ENCODE data around the gene EQTN.
"Not testable (repeated sequence)": the region's sequence is repeated elsewhere in the genome, so short reads cannot be mapped to it uniquely, and the experiment has no call there.

Gene EQTN

DNA sequence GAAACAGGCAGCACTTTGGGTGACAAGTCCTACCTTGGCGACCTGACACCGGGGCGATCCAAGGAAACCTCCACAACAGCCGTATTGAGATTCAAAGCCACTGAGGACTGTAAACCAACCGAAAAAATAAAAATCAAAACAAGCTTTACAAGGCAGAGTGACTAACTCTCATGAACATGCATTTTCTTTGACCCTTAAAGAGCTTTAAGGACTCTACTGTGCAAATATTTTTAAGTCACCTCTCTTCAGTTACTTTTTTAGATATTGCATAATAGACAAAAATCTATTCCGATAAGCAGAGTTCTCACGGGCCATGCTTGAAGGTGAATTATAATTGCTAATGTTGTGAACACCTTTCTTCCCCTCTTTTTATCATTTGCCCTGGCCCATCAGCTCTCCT, 38.3 kb downstream of the EQTN start:
- no peak overlapping the region for H3K4me3 ChIP-seq (ENCODE audit: low read length)
- no peak for TF ChIP-seq CTCF (conservative IDR thresholded peaks at IDR 0.05; ENCODE audit: low read length)
- no peak for DNase-seq (ENCODE audit: low read depth)

DNA sequence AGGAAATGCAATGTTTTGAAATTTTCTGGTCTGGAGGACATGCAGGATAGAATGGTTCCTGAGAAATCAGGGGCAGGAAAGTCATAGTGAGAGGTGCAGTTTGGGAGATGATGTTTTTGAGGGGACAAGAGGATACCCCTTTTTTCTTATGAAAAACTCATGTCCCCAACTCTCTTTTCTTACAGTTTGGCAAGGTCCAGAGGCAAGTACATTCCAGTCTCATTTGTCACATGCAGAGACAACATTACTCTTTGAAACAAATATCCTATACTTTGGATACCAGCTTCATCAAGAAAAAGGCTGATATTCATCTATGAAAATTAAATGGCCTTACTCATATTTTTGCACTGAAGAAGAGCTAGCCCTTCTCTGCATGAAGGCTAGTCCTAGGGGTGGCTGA, 48.2 kb downstream of the EQTN start:
- DNase-seq (ENCODE audit: low read depth), result peak; percentile 6
- no peak overlapping the region for H3K4me3 ChIP-seq (ENCODE audit: low read length)
- TF ChIP-seq CTCF (conservative IDR thresholded peaks at IDR 0.05; ENCODE audit: low read length), result no peak

GRCh38 chr9:27247756-27248155, 49.2 kb downstream of the EQTN start:
- peak; percentile 70 for TF ChIP-seq CTCF (conservative IDR thresholded peaks at IDR 0.05; ENCODE audit: low read length)
- peak; percentile 40 for DNase-seq (ENCODE audit: low read depth)
- no peak overlapping the region for H3K4me3 ChIP-seq (ENCODE audit: low read length)

DNA sequence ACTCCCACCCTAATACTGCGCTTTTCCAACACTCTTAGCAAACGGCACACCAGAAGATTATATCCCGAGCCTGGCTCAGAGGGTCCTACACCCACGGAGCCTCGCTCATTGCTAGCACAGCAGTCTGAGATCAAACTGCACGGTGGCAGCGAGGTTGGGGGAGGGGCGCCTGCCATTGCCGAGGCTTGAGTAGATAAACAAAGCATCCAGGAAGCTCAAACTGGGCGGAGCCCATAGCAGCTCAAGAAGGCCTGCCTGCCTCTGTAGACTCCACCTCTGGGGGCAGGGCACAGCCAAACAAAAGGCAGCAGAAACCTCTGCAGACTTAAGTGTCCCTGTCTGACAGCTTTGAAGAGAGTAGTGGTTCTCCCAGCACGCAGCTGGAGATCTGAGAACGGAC, 57.3 kb downstream of the EQTN start:
- DNase-seq (ENCODE audit: low read depth); H3K4me3 ChIP-seq (ENCODE audit: low read length): not testable (repeated sequence)

All from AG10803 (cell line).